ENCODE results near the gene SUN3.

The SUN3 gene

GRCh38 chr7:48067475-48067874 lies 38.6 kb upstream of the SUN3 start:
- Histone ChIP-seq H2AFZ (ENCODE audit: low read depth, low read length) (no peak overlapping the region), H3K4me1 (ENCODE audit: control insufficient read depth, insufficient read depth, low read depth, low read length) (no peaks in the 10 kb centered on the region), H4K8ac (ENCODE audit: low read length) (no peak overlapping the region), H3K4ac (ENCODE audit: low read depth in 1 of 2, low read length in 2 of 2) (no peak overlapping the region), H4K91ac (ENCODE audit: low read length) (no peak overlapping the region), H3K36me3 (ENCODE audit: control insufficient read depth in 1 of 2, insufficient read depth in 2 of 2, low read depth in 1 of 2, low read length in 2 of 2) (no peaks in the 10 kb centered on the region), H2AK5ac (ENCODE audit: low read length, severe bottlenecking) (no peak overlapping the region), H2BK15ac (ENCODE audit: low read depth, poor library complexity, severe bottlenecking) (no peak overlapping the region), H3K4me2 (ENCODE audit: low read length, poor library complexity, severe bottlenecking) (no peak overlapping the region), H3K23ac (ENCODE audit: low read length in 2 of 2) (no peak overlapping the region), H3K4me3 (ENCODE audit: insufficient read depth in 1 of 2, low read depth in 1 of 2, low read length in 2 of 2) (no peak overlapping the region), H2BK12ac (ENCODE audit: low read length in 2 of 2) (no peak overlapping the region), H2BK120ac (ENCODE audit: low read depth, low read length) (no peak overlapping the region), H3K9me3 (ENCODE audit: control insufficient read depth, low read length) (peaks cover 21% of the 10 kb centered on the region), H3K79me1 (replicated peaks; ENCODE audit: low read length, poor library complexity, severe bottlenecking) (no peaks in the 10 kb centered on the region), H3K27ac (ENCODE audit: low read length, poor library complexity, severe bottlenecking) (no peak overlapping the region), H2BK5ac (ENCODE audit: low read depth, low read length, poor library complexity, severe bottlenecking) (no peak overlapping the region), H3K9ac (ENCODE audit: low read length) (no peak overlapping the region), H3K14ac (ENCODE audit: low read length in 2 of 2) (no peak overlapping the region), H3K27me3 (ENCODE audit: control insufficient read depth in 1 of 2, insufficient read depth in 1 of 2, low read length in 2 of 2) (no peaks in the 10 kb centered on the region), H3K18ac (ENCODE audit: low read depth in 1 of 2, low read length in 2 of 2) (no peak overlapping the region)
- no peak for DNase-seq
- 100% methylated on average over 2 of the region's 2 CpGs for WGBS

GRCh38 chr7:48063985-48064384 lies 35.1 kb upstream of the SUN3 start:
- Histone ChIP-seq H3K36me3 (ENCODE audit: control insufficient read depth in 1 of 2, insufficient read depth in 2 of 2, low read depth in 1 of 2, low read length in 2 of 2) (no peaks in the 10 kb centered on the region), H3K9me3 (ENCODE audit: control insufficient read depth, low read length) (peaks cover 11% of the 10 kb centered on the region), H3K18ac (ENCODE audit: low read depth in 1 of 2, low read length in 2 of 2) (no peak overlapping the region), H3K9ac (ENCODE audit: low read length) (no peak overlapping the region), H4K8ac (ENCODE audit: low read length) (no peak overlapping the region), H2BK5ac (ENCODE audit: low read depth, low read length, poor library complexity, severe bottlenecking) (no peak overlapping the region), H4K91ac (ENCODE audit: low read length) (no peak overlapping the region), H3K4me2 (ENCODE audit: low read length, poor library complexity, severe bottlenecking) (no peak overlapping the region), H3K4ac (ENCODE audit: low read depth in 1 of 2, low read length in 2 of 2) (no peak overlapping the region), H2AK5ac (ENCODE audit: low read length, severe bottlenecking) (no peak overlapping the region), H3K14ac (ENCODE audit: low read length in 2 of 2) (no peak overlapping the region), H3K23ac (ENCODE audit: low read length in 2 of 2) (no peak overlapping the region), H3K27ac (ENCODE audit: low read length, poor library complexity, severe bottlenecking) (no peak overlapping the region), H2BK15ac (ENCODE audit: low read depth, poor library complexity, severe bottlenecking) (no peak overlapping the region), H2AFZ (ENCODE audit: low read depth, low read length) (no peak overlapping the region), H2BK12ac (ENCODE audit: low read length in 2 of 2) (no peak overlapping the region), H3K4me3 (ENCODE audit: insufficient read depth in 1 of 2, low read depth in 1 of 2, low read length in 2 of 2) (no peak overlapping the region), H3K27me3 (ENCODE audit: control insufficient read depth in 1 of 2, insufficient read depth in 1 of 2, low read length in 2 of 2) (no peaks in the 10 kb centered on the region), H3K79me1 (replicated peaks; ENCODE audit: low read length, poor library complexity, severe bottlenecking) (no peaks in the 10 kb centered on the region), H2BK120ac (ENCODE audit: low read depth, low read length) (no peak overlapping the region), H3K4me1 (ENCODE audit: control insufficient read depth, insufficient read depth, low read depth, low read length) (no peaks in the 10 kb centered on the region)
- no peak for DNase-seq
- WGBS: 83% methylated on average over 1 of the region's 1 CpG

GRCh38 chr7:48059706-48060105 lies 30.8 kb upstream of the SUN3 start:
- no peaks in the 10 kb centered on the region for H3K79me1 ChIP-seq (replicated peaks; ENCODE audit: low read length, poor library complexity, severe bottlenecking)
- H3K9me3 ChIP-seq (ENCODE audit: control insufficient read depth, low read length): peaks cover 27% of the 10 kb centered on the region
- H3K4me2 ChIP-seq (ENCODE audit: low read length, poor library complexity, severe bottlenecking): no peak overlapping the region
- no peak overlapping the region for H3K9ac ChIP-seq (ENCODE audit: low read length)
- H3K36me3 ChIP-seq (ENCODE audit: control insufficient read depth in 1 of 2, insufficient read depth in 2 of 2, low read depth in 1 of 2, low read length in 2 of 2): no peaks in the 10 kb centered on the region
- DNase-seq: no peak
- H3K27me3 ChIP-seq (ENCODE audit: control insufficient read depth in 1 of 2, insufficient read depth in 1 of 2, low read length in 2 of 2): no peaks in the 10 kb centered on the region
- no peak overlapping the region for H2AK5ac ChIP-seq (ENCODE audit: low read length, severe bottlenecking)
- no peak overlapping the region for H2BK12ac ChIP-seq (ENCODE audit: low read length in 2 of 2)
- no peak overlapping the region for H3K23ac ChIP-seq (ENCODE audit: low read length in 2 of 2)
- no peak overlapping the region for H4K91ac ChIP-seq (ENCODE audit: low read length)
- no peak overlapping the region for H2BK15ac ChIP-seq (ENCODE audit: low read depth, poor library complexity, severe bottlenecking)
- no peak overlapping the region for H2AFZ ChIP-seq (ENCODE audit: low read depth, low read length)
- no peaks in the 10 kb centered on the region for H3K4me1 ChIP-seq (ENCODE audit: control insufficient read depth, insufficient read depth, low read depth, low read length)
- no peak overlapping the region for H3K18ac ChIP-seq (ENCODE audit: low read depth in 1 of 2, low read length in 2 of 2)
- H3K4ac ChIP-seq (ENCODE audit: low read depth in 1 of 2, low read length in 2 of 2): no peak overlapping the region
- H2BK120ac ChIP-seq (ENCODE audit: low read depth, low read length): no peak overlapping the region
- no peak overlapping the region for H4K8ac ChIP-seq (ENCODE audit: low read length)
- H3K27ac ChIP-seq (ENCODE audit: low read length, poor library complexity, severe bottlenecking): no peak overlapping the region
- H3K14ac ChIP-seq (ENCODE audit: low read length in 2 of 2): no peak overlapping the region
- WGBS: 100% methylated on average over 4 of the region's 5 CpGs
- H2BK5ac ChIP-seq (ENCODE audit: low read depth, low read length, poor library complexity, severe bottlenecking): no peak overlapping the region
- no peak overlapping the region for H3K4me3 ChIP-seq (ENCODE audit: insufficient read depth in 1 of 2, low read depth in 1 of 2, low read length in 2 of 2)

GRCh38 chr7:48058990-48059389 lies 30.1 kb upstream of the SUN3 start:
- Histone ChIP-seq H3K4ac (ENCODE audit: low read depth in 1 of 2, low read length in 2 of 2) (no peak overlapping the region), H3K14ac (ENCODE audit: low read length in 2 of 2) (no peak overlapping the region), H3K4me1 (ENCODE audit: control insufficient read depth, insufficient read depth, low read depth, low read length) (no peaks in the 10 kb centered on the region), H3K23ac (ENCODE audit: low read length in 2 of 2) (no peak overlapping the region), H2BK12ac (ENCODE audit: low read length in 2 of 2) (no peak overlapping the region), H3K4me2 (ENCODE audit: low read length, poor library complexity, severe bottlenecking) (no peak overlapping the region), H3K9ac (ENCODE audit: low read length) (no peak overlapping the region), H3K27ac (ENCODE audit: low read length, poor library complexity, severe bottlenecking) (no peak overlapping the region), H2BK5ac (ENCODE audit: low read depth, low read length, poor library complexity, severe bottlenecking) (no peak overlapping the region), H2AFZ (ENCODE audit: low read depth, low read length) (no peak overlapping the region), H3K9me3 (ENCODE audit: control insufficient read depth, low read length) (peaks cover 27% of the 10 kb centered on the region), H3K27me3 (ENCODE audit: control insufficient read depth in 1 of 2, insufficient read depth in 1 of 2, low read length in 2 of 2) (no peaks in the 10 kb centered on the region), H3K79me1 (replicated peaks; ENCODE audit: low read length, poor library complexity, severe bottlenecking) (no peaks in the 10 kb centered on the region), H3K36me3 (ENCODE audit: control insufficient read depth in 1 of 2, insufficient read depth in 2 of 2, low read depth in 1 of 2, low read length in 2 of 2) (no peaks in the 10 kb centered on the region), H2BK120ac (ENCODE audit: low read depth, low read length) (no peak overlapping the region), H4K91ac (ENCODE audit: low read length) (no peak overlapping the region), H2AK5ac (ENCODE audit: low read length, severe bottlenecking) (no peak overlapping the region), H3K18ac (ENCODE audit: low read depth in 1 of 2, low read length in 2 of 2) (no peak overlapping the region), H2BK15ac (ENCODE audit: low read depth, poor library complexity, severe bottlenecking) (no peak overlapping the region), H4K8ac (ENCODE audit: low read length) (no peak overlapping the region), H3K4me3 (ENCODE audit: insufficient read depth in 1 of 2, low read depth in 1 of 2, low read length in 2 of 2) (no peak overlapping the region)
- 95% methylated on average over 2 of the region's 2 CpGs for WGBS
- DNase-seq: no peak
